Left cardiac atrium (tissue), 4 donors: Measurements from ENCODE around the gene IQCE. TPM values are rescaled to one million over a fixed set of nuclear protein-coding genes. Genes with fewer than 3 reads are reported as not detected.

ENCODE experiments used
- ATAC-seq, 2 donors: fragments of 200-7000 bp; cut with Tn5 transposase; one replicate each; pipeline ENCODE4 v1.9.1; 2020; ENCODE audit warnings: mild to moderate bottlenecking in 2 of 2, moderate library complexity in 2 of 2
- DNase-seq: peaks from one replicate; pipeline ENCODE4 v3.0.0-alpha.2; 2020
- intact Hi-C, 2 donors: fragments of 100-400 bp; cut with DNase I; formaldehyde crosslinking; loops; one replicate each; pipeline versions ENCODE4 v1.14.1 to v1.15.1; 2022 to 2023
- total RNA-seq, 2 donors: library from RNA; stranded (reverse); fragmentation: NEBNext Ultra II Directional; extraction: Animal tissue kit (Norgen Biotek cat#: 25700); gene quantifications; one replicate each; pipeline ENCODE4 v1.2.1, GENCODE V29; 2021
- donor health status: DM: no; HTN: yes; CAD: no.
- donor health status: DM: no; HTN: yes; CAD: no; lungs with severe emphysema.
- donor health status: DM: yes; HTN: yes; CAD: no.
- donor health status: Dilated cardiomyopathy.

IQCE gene
- total RNA-seq, 2 donors from 2014 or later = 11.5 to 12.0 TPM

- ATAC-seq (peak; percentile 82 to 83), DNase-seq (peak; percentile 41)
- intact Hi-C loops = loop anchor here (1.0 to 5.0 kb wide), 3 partner anchors 35 to 115 kb away; no protein-coding TSS in a partner anchor
These were observed 9.0 kb downstream of the IQCE start for GRCh38 chr7:2567679-2568278.

- no peak for DNase-seq
- intact Hi-C loops = loop anchor here (5.0 kb wide), 2 partner anchors 34 to 114 kb away; no protein-coding TSS in a partner anchor
These were observed 9.9 kb downstream of the IQCE start for GRCh38 chr7:2568521-2569223.

GRCh38 chr7:2569421-2569820, 10.6 kb downstream of the IQCE start:
- ATAC-seq (no peak), DNase-seq (no peak)
- intact Hi-C loops = loop anchor here (5.0 kb wide), 2 partner anchors 33 to 113 kb away; no protein-coding TSS in a partner anchor

More at GRCh38 chr7:2568521-2569223, 9.9 kb downstream of the IQCE start:
- ATAC-seq = no peak

GRCh38 chr7:2570021-2570420, 11.2 kb downstream of the IQCE start:
- ATAC-seq (no peak), DNase-seq (no peak)
- intact Hi-C loops = no loop called here

- DNase-seq (no peak), ATAC-seq (no peak)
- intact Hi-C loops = no loop called here
These were observed 12.6 kb downstream of the IQCE start for GRCh38 chr7:2571409-2571808.

- DNase-seq (no peak), ATAC-seq (no peak)
- intact Hi-C loops = no loop called here
These were observed 13.5 kb downstream of the IQCE start for GRCh38 chr7:2572101-2572842.

GRCh38 chr7:2573761-2574160, 15.0 kb downstream of the IQCE start:
- intact Hi-C loops = no loop called here
- DNase-seq (no peak), ATAC-seq (no peak)

GRCh38 chr7:2575046-2575732, 16.4 kb downstream of the IQCE start:
- no peak for DNase-seq
- intact Hi-C loops = no loop called here
- ATAC-seq = no peak

- intact Hi-C loops = no loop called here
- DNase-seq (no peak), ATAC-seq (no peak)
These were observed 17.1 kb downstream of the IQCE start for GRCh38 chr7:2575733-2576340.

GRCh38 chr7:2576742-2577491, 18.1 kb downstream of the IQCE start:
- intact Hi-C loops = no loop called here
- no peak for ATAC-seq
- DNase-seq = no peak

- intact Hi-C loops = no loop called here
- no peak for DNase-seq
- no peak for ATAC-seq
These were observed 19.3 kb downstream of the IQCE start for GRCh38 chr7:2577914-2578680.

GRCh38 chr7:2580636-2581035, 21.9 kb downstream of the IQCE start:
- intact Hi-C loops = no loop called here
- no peak for ATAC-seq
- DNase-seq = no peak

- peak in 1 of 2 donors; percentile 21 for ATAC-seq
- no peak for DNase-seq
- intact Hi-C loops = no loop called here
These were observed 23.4 kb downstream of the IQCE start for GRCh38 chr7:2582006-2582735.

- ATAC-seq (no peak), DNase-seq (no peak)
- intact Hi-C loops = no loop called here
These were observed 25.2 kb downstream of the IQCE start for GRCh38 chr7:2583798-2584580.

GRCh38 chr7:2585446-2585845, 26.7 kb downstream of the IQCE start:
- no peak for DNase-seq
- ATAC-seq = no peak
- intact Hi-C loops = no loop called here

- no peak for ATAC-seq
- no peak for DNase-seq
- intact Hi-C loops = no loop called here
These were observed 27.7 kb downstream of the IQCE start for GRCh38 chr7:2586326-2587020.
